Lower lobe of right lung (tissue), 2 donors: ENCODE measurements around the gene ZFR2. TPM values are rescaled to one million over a fixed set of nuclear protein-coding genes. Genes with fewer than 3 reads are reported as not detected.

ENCODE experiments used
- ATAC-seq, 2 donors: fragments of 200-7000 bp; cut with Tn5 transposase; one replicate each; pipeline ENCODE4 v1.9.1; 2020 to 2022; ENCODE audit warnings: mild to moderate bottlenecking in 2 of 2, moderate library complexity in 2 of 2
- DNase-seq: peaks from one replicate; pipeline ENCODE4 v3.0.0-alpha.2; 2020
- H3K27ac ChIP-seq: fragments of 200-600 bp; one replicate; pipeline ENCODE4 v1.8.0; 2022
- H3K27me3 ChIP-seq: fragments of 200-600 bp; one replicate; pipeline ENCODE4 v1.8.0; 2022; ENCODE audit warnings: low read depth
- H3K36me3 ChIP-seq: fragments of 200-600 bp; one replicate; pipeline ENCODE4 v1.8.0; 2022; ENCODE audit warnings: mild to moderate bottlenecking
- H3K4me1 ChIP-seq: fragments of 200-600 bp; one replicate; pipeline ENCODE4 v1.8.0; 2022
- H3K4me3 ChIP-seq: fragments of 200-600 bp; one replicate; pipeline ENCODE4 v1.8.0; 2022; ENCODE audit warnings: mild to moderate bottlenecking
- H3K9me3 ChIP-seq: fragments of 200-600 bp; one replicate; pipeline ENCODE4 v1.8.0; 2022
- intact Hi-C: fragments of 100-400 bp; cut with DNase I; formaldehyde crosslinking; loops from one replicate; pipeline ENCODE4 v1.11.0; 2022
- total RNA-seq: library from RNA; stranded (reverse); fragmentation: NEBNext Ultra II Directional; extraction: Animal tissue kit (Norgen Biotek cat#: 25700); gene quantifications from one replicate; pipeline ENCODE4 v1.2.1, GENCODE V29; 2021
- TF ChIP-seq, protein P1 (sequence below): fragments of 200-600 bp; IDR thresholded peaks from one replicate; pipeline ENCODE4 v1.8.0; 2022; ENCODE audit warnings: antibody characterized with exemption, mild to moderate bottlenecking
- donor health status: DM: no; HTN: yes; CAD: no; lungs with severe emphysema.

ZFR2 gene
- total RNA-seq, 1 donor from 2014 or later: 0.41 TPM

- no peaks in the 10 kb centered on the region for H3K9me3 ChIP-seq
- TF ChIP-seq, protein P1, sequence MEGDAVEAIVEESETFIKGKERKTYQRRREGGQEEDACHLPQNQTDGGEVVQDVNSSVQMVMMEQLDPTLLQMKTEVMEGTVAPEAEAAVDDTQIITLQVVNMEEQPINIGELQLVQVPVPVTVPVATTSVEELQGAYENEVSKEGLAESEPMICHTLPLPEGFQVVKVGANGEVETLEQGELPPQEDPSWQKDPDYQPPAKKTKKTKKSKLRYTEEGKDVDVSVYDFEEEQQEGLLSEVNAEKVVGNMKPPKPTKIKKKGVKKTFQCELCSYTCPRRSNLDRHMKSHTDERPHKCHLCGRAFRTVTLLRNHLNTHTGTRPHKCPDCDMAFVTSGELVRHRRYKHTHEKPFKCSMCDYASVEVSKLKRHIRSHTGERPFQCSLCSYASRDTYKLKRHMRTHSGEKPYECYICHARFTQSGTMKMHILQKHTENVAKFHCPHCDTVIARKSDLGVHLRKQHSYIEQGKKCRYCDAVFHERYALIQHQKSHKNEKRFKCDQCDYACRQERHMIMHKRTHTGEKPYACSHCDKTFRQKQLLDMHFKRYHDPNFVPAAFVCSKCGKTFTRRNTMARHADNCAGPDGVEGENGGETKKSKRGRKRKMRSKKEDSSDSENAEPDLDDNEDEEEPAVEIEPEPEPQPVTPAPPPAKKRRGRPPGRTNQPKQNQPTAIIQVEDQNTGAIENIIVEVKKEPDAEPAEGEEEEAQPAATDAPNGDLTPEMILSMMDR: no peak
- no peak for DNase-seq
- peaks cover 19% of the 10 kb centered on the region for H3K27me3 ChIP-seq
- intact Hi-C loops: no loop called here
- H3K36me3 ChIP-seq: no peaks in the 10 kb centered on the region
- H3K4me3 ChIP-seq: no peak overlapping the region
- H3K27ac ChIP-seq: no peak overlapping the region
- no peak for ATAC-seq
- H3K4me1 ChIP-seq: peaks cover 11% of the 10 kb centered on the region
Measured at GRCh38 chr19:3805859-3806258, 63.0 kb downstream of the ZFR2 start.

DNA sequence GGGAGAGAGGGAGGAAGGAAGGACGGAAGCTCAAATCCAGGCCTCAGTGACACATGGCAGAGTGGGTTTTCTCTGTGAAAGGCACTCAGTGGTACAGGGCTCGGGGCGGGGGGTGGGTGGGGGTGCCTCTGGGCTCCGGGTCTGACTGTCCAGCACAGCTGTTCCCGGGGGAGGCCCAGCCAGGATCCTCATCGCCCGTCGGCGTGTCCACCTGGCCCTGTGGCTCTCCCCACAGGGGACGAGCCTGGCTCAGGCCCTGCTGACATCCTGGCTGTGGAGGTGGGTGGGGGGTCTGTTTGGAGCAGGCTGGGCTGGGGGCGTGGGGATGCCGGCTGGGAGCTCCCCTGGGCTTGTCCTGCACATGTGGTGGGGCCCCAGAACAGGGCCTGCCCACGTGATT, 64.4 kb downstream of the ZFR2 start:
- Histone ChIP-seq H3K27ac (no peak overlapping the region), H3K4me1 (peaks cover 16% of the 10 kb centered on the region), H3K9me3 (no peaks in the 10 kb centered on the region), H3K4me3 (no peak overlapping the region), H3K27me3 (peaks cover 24% of the 10 kb centered on the region), H3K36me3 (no peaks in the 10 kb centered on the region)
- no peak for DNase-seq
- intact Hi-C loops: no loop called here
- no peak for ATAC-seq
- TF ChIP-seq, protein P1: no peak

DNA sequence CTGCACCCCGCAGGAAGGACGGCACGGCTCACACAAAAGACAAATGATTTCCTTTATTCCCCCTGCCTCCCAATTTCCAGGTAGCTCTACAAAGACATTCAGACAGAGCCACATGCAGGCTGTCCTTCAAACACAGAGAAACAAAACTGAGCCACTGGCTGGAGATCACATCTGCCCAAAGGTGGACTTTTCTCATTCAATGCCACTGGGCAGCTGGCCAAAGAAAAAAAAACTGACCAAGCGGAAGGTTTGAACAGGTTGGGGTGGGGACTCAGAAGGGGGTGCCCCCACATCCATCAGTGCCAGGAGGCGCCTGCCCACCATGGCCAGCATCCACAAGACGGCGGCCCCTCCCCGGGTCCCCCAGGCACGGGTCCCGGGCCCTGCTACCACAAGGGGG, 64.9 kb downstream of the ZFR2 start:
- intact Hi-C loops: no loop called here
- Histone ChIP-seq H3K27me3 (peaks cover 26% of the 10 kb centered on the region), H3K4me3 (no peak overlapping the region), H3K36me3 (no peaks in the 10 kb centered on the region), H3K4me1 (peaks cover 16% of the 10 kb centered on the region), H3K9me3 (no peaks in the 10 kb centered on the region), H3K27ac (no peak overlapping the region)
- ATAC-seq (no peak), DNase-seq (no peak)
- TF ChIP-seq, protein P1: no peak

DNA sequence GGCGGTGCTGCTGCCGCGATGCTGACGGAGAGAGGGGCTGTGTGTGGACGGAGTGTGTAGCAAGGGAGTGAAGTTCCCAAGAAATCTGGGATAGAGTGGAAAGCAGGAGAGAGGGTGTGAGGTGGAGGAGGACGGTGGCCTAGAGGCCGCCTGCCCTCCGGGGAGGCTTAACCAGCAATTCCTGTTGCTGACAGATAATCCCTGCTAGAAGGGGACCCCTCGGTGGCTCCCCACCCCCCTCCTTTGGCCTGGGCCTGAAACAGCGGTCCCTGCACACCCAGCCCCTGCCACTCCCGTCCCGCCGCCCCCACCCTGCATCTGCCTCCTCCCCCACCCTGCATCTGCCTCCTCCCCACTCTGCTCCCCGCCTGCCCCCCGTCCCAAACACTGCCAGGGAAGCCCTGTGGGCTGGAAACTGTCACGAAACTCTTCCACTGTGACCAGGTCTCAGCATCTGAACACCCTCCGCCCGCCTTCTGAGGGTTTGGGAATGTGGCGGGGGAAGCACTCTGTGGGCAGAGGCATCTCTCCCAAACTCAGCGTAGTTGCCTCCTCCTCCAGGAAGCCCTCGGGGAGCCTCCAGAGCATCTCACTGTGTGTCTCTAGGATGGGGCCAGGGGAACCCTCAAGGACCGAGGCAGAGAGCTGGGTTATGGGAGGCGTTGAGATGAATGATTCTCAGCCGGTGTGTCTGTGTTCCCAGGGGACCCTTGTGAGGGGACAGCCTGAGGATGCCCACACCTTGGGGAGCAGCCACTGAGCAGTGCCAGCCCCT, 65.5 kb downstream of the ZFR2 start:
- Histone ChIP-seq H3K9me3 (no peaks in the 10 kb centered on the region), H3K4me1 (peaks cover 16% of the 10 kb centered on the region), H3K27ac (no peak overlapping the region), H3K4me3 (no peak overlapping the region), H3K27me3 (peaks cover 29% of the 10 kb centered on the region), H3K36me3 (no peaks in the 10 kb centered on the region)
- TF ChIP-seq, protein P1: no peak
- no peak for ATAC-seq
- no peak for DNase-seq
- intact Hi-C loops: no loop called here

DNA sequence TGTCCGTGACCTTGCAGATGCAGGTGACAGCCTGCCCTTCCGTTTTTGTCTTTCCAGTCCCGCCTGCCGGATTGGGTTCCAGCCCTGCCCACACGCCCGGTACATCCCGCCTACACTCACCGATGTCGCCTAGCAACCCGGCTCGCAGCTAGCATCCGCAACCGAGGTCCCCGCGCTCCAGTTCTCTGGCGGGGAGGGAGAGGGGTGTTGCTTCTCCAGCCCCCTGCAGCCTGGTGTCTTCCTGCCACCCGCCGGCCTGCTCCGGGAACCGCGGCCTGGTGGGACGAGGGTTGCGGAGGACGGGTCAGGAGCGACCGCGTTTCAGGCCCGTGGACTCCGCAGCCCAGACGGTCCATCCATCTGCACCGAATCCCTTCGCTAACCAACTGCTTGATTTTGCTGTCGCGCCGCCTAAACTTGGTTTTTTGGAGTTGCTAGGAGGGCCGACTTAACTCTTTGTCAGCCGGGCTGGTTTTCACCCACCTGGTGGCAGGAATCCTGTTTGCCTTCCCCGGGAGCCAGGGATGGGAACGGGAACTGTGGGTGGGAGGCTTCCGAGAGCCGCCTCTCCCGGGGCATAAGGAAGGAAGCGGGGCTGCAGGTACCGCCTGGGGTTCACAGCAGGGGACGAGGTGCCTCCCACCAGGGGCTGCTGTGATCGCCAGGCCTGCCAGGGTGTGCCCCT, 67.3 kb downstream of the ZFR2 start:
- H3K27me3 ChIP-seq: peaks cover 29% of the 10 kb centered on the region
- intact Hi-C loops: no loop called here
- peak in 1 of 2 donors; percentile 54 for ATAC-seq

More for the DNA sequence above, 67.3 kb downstream of the ZFR2 start:
- H3K36me3 ChIP-seq: no peaks in the 10 kb centered on the region
- H3K9me3 ChIP-seq: peaks cover 4% of the 10 kb centered on the region
- peak overlapping the region; percentile 11 for H3K27ac ChIP-seq
- H3K4me1 ChIP-seq: peaks cover 16% of the 10 kb centered on the region
- TF ChIP-seq, protein P1: peak; percentile 20
- H3K4me3 ChIP-seq: peak overlapping the region; percentile 33
- peak; percentile 66 for DNase-seq
